ENCODE measurements around the gene ARHGEF10L. TPM values are rescaled to one million over a fixed set of nuclear protein-coding genes. Genes with fewer than 3 reads are reported as not detected.

Gene ARHGEF10L
- total RNA-seq, 1 donor from 2014 or later, result 57.9 TPM

DNA sequence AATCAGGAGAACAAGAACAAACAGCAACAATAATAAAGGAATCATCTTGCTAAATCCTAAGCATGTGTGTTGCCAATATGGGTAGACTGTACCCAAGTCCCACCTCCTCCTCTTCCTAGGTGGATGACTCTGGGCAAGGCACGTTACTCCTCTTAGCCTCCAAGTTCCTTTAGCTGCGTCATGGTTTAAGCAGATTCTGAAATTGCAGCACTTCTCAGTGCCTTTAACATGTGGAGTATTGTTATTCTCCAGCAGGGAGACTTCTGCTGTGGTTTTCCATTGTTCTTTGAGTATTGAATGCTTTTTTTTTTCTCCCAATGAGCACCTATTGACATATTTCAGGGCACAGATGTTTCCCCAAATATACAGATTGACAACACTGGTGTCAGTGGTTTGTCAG lies 15.5 kb downstream of the ARHGEF10L start:
- no peaks in the 10 kb centered on the region for H3K9me3 ChIP-seq
- no peaks in the 10 kb centered on the region for H3K27me3 ChIP-seq (ENCODE audit: low read depth)
- no peak overlapping the region for H3K4me3 ChIP-seq
- H3K27ac ChIP-seq, result no peak overlapping the region
- H3K36me3 ChIP-seq, result no peaks in the 10 kb centered on the region
- peaks cover 9% of the 10 kb centered on the region for H3K4me1 ChIP-seq
- ATAC-seq, result no peak
- TF ChIP-seq CTCF (IDR thresholded peaks at IDR 0.05), result no peak
- no peak for DNase-seq
- intact Hi-C loops (cut with DNase I), result no loop called here

DNA sequence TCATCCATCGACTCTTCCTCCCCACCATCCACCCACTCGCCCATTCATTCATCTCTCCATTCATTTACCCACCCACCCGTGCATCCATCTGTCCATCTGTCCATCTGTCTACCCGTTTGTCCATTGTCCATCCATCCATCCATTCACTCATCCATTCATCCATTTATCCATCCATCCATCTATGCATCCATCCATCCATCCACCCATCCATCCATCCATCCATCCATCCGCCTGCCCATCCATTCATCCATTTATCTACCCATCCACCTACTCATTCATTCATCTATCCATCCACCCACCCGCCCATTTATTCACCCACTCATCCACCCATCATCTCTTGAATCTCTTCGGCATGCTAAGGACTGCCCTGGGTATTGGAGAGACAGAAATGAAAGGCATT lies 18.5 kb downstream of the ARHGEF10L start:
- Histone ChIP-seq H3K27ac (no peak overlapping the region), H3K27me3 (ENCODE audit: low read depth) (no peaks in the 10 kb centered on the region), H3K4me3 (no peak overlapping the region), H3K36me3 (no peaks in the 10 kb centered on the region), H3K4me1 (peaks cover 25% of the 10 kb centered on the region), H3K9me3 (no peaks in the 10 kb centered on the region)
- DNase-seq, result no peak
- intact Hi-C loops (cut with DNase I), result no loop called here
- no peak for ATAC-seq
- TF ChIP-seq CTCF (IDR thresholded peaks at IDR 0.05), result no peak

DNA sequence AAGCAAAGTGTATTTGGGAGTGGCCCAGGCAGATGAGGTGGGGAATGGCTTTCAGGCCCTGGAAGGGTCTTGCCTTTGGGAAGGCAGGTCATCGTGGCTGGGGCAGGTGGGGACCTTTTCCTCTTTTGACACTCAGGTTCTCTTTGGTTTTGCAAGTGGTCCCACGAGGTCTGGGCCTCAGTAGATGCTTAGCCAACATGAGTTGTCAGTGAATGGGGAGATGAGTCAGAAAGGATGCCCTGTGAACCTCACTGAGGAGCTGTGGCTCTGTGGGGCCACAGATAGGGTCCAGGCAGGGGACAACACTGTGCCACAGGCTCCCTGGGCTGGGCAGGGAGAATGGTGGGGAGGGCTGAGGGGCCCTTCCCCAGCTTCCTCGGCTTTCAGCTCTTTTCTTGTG lies 19.0 kb downstream of the ARHGEF10L start:
- H3K36me3 ChIP-seq, result no peaks in the 10 kb centered on the region
- TF ChIP-seq CTCF (IDR thresholded peaks at IDR 0.05), result no peak
- DNase-seq (no peak), ATAC-seq (no peak)
- H3K9me3 ChIP-seq, result no peaks in the 10 kb centered on the region
- H3K27ac ChIP-seq, result no peak overlapping the region
- H3K4me1 ChIP-seq, result peaks cover 25% of the 10 kb centered on the region
- intact Hi-C loops (cut with DNase I), result no loop called here
- H3K27me3 ChIP-seq (ENCODE audit: low read depth), result no peaks in the 10 kb centered on the region
- H3K4me3 ChIP-seq, result no peak overlapping the region

GRCh38 chr1:17558954-17559614 lies 19.6 kb downstream of the ARHGEF10L start:
- peaks cover 26% of the 10 kb centered on the region for H3K4me1 ChIP-seq
- no peaks in the 10 kb centered on the region for H3K9me3 ChIP-seq
- H3K36me3 ChIP-seq, result no peaks in the 10 kb centered on the region
- no peak overlapping the region for H3K4me3 ChIP-seq
- H3K27me3 ChIP-seq (ENCODE audit: low read depth), result no peaks in the 10 kb centered on the region
- ATAC-seq (no peak), DNase-seq (no peak)
- intact Hi-C loops (cut with DNase I), result no loop called here
- no peak for TF ChIP-seq CTCF (IDR thresholded peaks at IDR 0.05)
- no peak overlapping the region for H3K27ac ChIP-seq

GRCh38 chr1:17559615-17560419 lies 20.3 kb downstream of the ARHGEF10L start:
- Histone ChIP-seq H3K4me1 (peaks cover 34% of the 10 kb centered on the region), H3K27me3 (ENCODE audit: low read depth) (no peaks in the 10 kb centered on the region), H3K4me3 (no peak overlapping the region), H3K36me3 (no peaks in the 10 kb centered on the region), H3K27ac (peak overlapping the region; percentile 72), H3K9me3 (no peaks in the 10 kb centered on the region)
- no peak for DNase-seq
- TF ChIP-seq CTCF (IDR thresholded peaks at IDR 0.05), result no peak
- intact Hi-C loops (cut with DNase I), result no loop called here
- no peak for ATAC-seq

Measured in lower lobe of right lung (tissue), 2 donors.